ENCODE measurements around the gene SHISA9.

GRCh38 chr16:13076878-13077277 is 175.5 kb downstream of the SHISA9 start:
- no peak for TF ChIP-seq CTCF (IDR thresholded peaks at IDR 0.05; ENCODE audit: low read depth, low read length)
- no peak for TF ChIP-seq MYC (IDR thresholded peaks at IDR 0.05; ENCODE audit: low read depth, low read length)
- no peak for TF ChIP-seq MAX (IDR thresholded peaks at IDR 0.05; ENCODE audit: low read depth, low read length)
- TF ChIP-seq POLR2A (IDR thresholded peaks at IDR 0.05; ENCODE audit: extremely low read depth, insufficient read length), result no peak

Data from NB4 (cell line).